Endodermal cell (in vitro differentiated cells): ENCODE data around the gene ANKS1B. TPM values are rescaled to one million over a fixed set of nuclear protein-coding genes. Genes with fewer than 3 reads are reported as not detected.

Source experiments
- DNase-seq: peaks from one replicate; pipeline ENCODE4 v3.0.0-alpha.2; 2017
- H3K27ac ChIP-seq: 2 replicates; pipeline ENCODE4 v1.5.1; 2013; ENCODE audit warnings: mild to moderate bottlenecking, low read depth, low read length, moderate library complexity
- H3K27me3 ChIP-seq: 2 replicates; pipeline ENCODE4 v1.6.1; 2013; ENCODE audit warnings: mild to moderate bottlenecking, low read length, moderate library complexity; ENCODE audit not compliant: insufficient read depth, control insufficient read depth, poor library complexity, severe bottlenecking
- H3K36me3 ChIP-seq: 2 replicates; pipeline ENCODE4 v1.7.0; 2013; ENCODE audit warnings: mild to moderate bottlenecking, low read length, moderate library complexity; ENCODE audit not compliant: control insufficient read depth, insufficient read depth
- H3K4me1 ChIP-seq: one replicate; pipeline ENCODE4 v1.7.0; 2013; ENCODE audit warnings: low read length; ENCODE audit not compliant: control insufficient read depth, insufficient read depth
- H3K4me3 ChIP-seq: 2 replicates; pipeline ENCODE4 v1.5.1; 2013; ENCODE audit warnings: mild to moderate bottlenecking, low read length, moderate library complexity
- H3K9ac ChIP-seq: 2 replicates; pipeline ENCODE4 v1.6.1; 2013; ENCODE audit warnings: mild to moderate bottlenecking, low read length, moderate library complexity; ENCODE audit not compliant: poor library complexity, severe bottlenecking; ENCODE audit errors: extremely low read depth
- H3K9me3 ChIP-seq: 2 replicates; pipeline ENCODE4 v1.6.1; 2013; ENCODE audit warnings: mild to moderate bottlenecking, low read length, moderate library complexity; ENCODE audit not compliant: control insufficient read depth
- H3K27ac Mint-ChIP-seq: 2 replicates; pipeline ENCODE4 v1.8.0; 2020; ENCODE audit warnings: mixed read lengths
- H3K27me3 Mint-ChIP-seq: 2 replicates; pipeline ENCODE4 v1.8.0; 2021; ENCODE audit warnings: mild to moderate bottlenecking, mixed read lengths; ENCODE audit not compliant: insufficient read depth
- H3K36me3 Mint-ChIP-seq: 2 replicates; pipeline ENCODE4 v1.8.0; 2020; ENCODE audit warnings: low read depth, mixed read lengths
- H3K4me1 Mint-ChIP-seq: 2 replicates; pipeline ENCODE4 v1.8.0; 2020; ENCODE audit warnings: mixed read lengths
- H3K4me3 Mint-ChIP-seq: 2 replicates; pipeline ENCODE4 v1.8.0; 2020; ENCODE audit warnings: mild to moderate bottlenecking, moderate library complexity, mixed read lengths
- H3K9me3 Mint-ChIP-seq: 2 replicates; pipeline ENCODE4 v1.8.0; 2020; ENCODE audit warnings: mild to moderate bottlenecking, mixed read lengths
- CTCF ChIP-seq: fragments of 200-600 bp; sonication (generic); conservative IDR thresholded peaks from 2 replicates; pipeline ENCODE4 v1.5.0; 2021; ENCODE audit warnings: antibody characterized with exemption, mild to moderate bottlenecking
- WGBS, 2 experiments: methylation state at CpG; one replicate each; pipeline versions ENCODE4 v1.1.5 to v1.1.7; 2013; ENCODE audit warnings: missing lambda C conversion rate in 2 of 2, mixed read lengths in 1 of 2; ENCODE audit not compliant: insufficient coverage in 1 of 2, insufficient read length in 1 of 2; 5-methylcytosine and 5-hydroxymethylcytosine counted together
- total RNA-seq, 2 donors: library from RNA; stranded (reverse); fragmentation: NEBNext Ultra II Directional in 1 of 2; extraction: Animal tissue kit (Norgen Biotek cat#: 25700) in 1 of 2; gene quantifications; 2 replicates in 1 of 2; 3 replicates in 1 of 2; pipeline ENCODE4 v1.2.1, GENCODE V29; 2021

ANKS1B gene
- total RNA-seq, 2 donors from 2014 or later: 28.5 to 65.8 TPM

- 64 to 83% methylated on average over 1 to 2 of the region's 3 CpGs for WGBS, 2 experiments
- H3K36me3 Mint-ChIP-seq: peaks cover 2% of the 10 kb centered on the region
- H3K9ac ChIP-seq: no peak overlapping the region
- H3K4me1 ChIP-seq: no peaks in the 10 kb centered on the region
- no peak overlapping the region for H3K4me3 Mint-ChIP-seq
- no peaks in the 10 kb centered on the region for H3K27me3 Mint-ChIP-seq
- H3K9me3 Mint-ChIP-seq: peaks cover 5% of the 10 kb centered on the region
- H3K4me3 ChIP-seq: no peak overlapping the region
- H3K27ac ChIP-seq: no peak overlapping the region
- no peaks in the 10 kb centered on the region for H3K9me3 ChIP-seq
- DNase-seq: peak; percentile 46
- H3K27ac Mint-ChIP-seq: no peak overlapping the region
- no peaks in the 10 kb centered on the region for H3K27me3 ChIP-seq
- peaks cover 7% of the 10 kb centered on the region for H3K4me1 Mint-ChIP-seq
- H3K36me3 ChIP-seq: no peaks in the 10 kb centered on the region
- no peak for TF ChIP-seq CTCF
These were observed 486.0 kb downstream of the ANKS1B start for GRCh38 chr12:99498756-99499155.

- WGBS, 2 experiments: 100% methylated on average over 1 of the region's 1 CpG; no CpG with 5 or more reads in 1 of the 2 experiments
- Histone ChIP-seq H3K9me3 (no peaks in the 10 kb centered on the region), H3K4me3 (no peak overlapping the region), H3K36me3 (no peaks in the 10 kb centered on the region), H3K27me3 (no peaks in the 10 kb centered on the region), H3K4me1 (no peaks in the 10 kb centered on the region), H3K9ac (no peak overlapping the region), H3K27ac (no peak overlapping the region)
- Mint-ChIP-seq H3K4me1 (peaks cover 7% of the 10 kb centered on the region), H3K27ac (no peak overlapping the region), H3K27me3 (peaks cover 7% of the 10 kb centered on the region), H3K4me3 (no peak overlapping the region), H3K36me3 (peaks cover under 1% of the 10 kb centered on the region), H3K9me3 (peaks cover 4% of the 10 kb centered on the region)
- no peak for DNase-seq
- no peak for TF ChIP-seq CTCF
These were observed 488.9 kb downstream of the ANKS1B start for GRCh38 chr12:99495799-99496198.

- H3K27me3 Mint-ChIP-seq: peaks cover 7% of the 10 kb centered on the region
These were observed 491.5 kb downstream of the ANKS1B start for GRCh38 chr12:99493197-99493596.

More at GRCh38 chr12:99493197-99493596, 491.5 kb downstream of the ANKS1B start:
- Mint-ChIP-seq H3K9me3 (peaks cover 2% of the 10 kb centered on the region), H3K4me3 (no peak overlapping the region), H3K36me3 (no peaks in the 10 kb centered on the region), H3K27ac (no peak overlapping the region), H3K4me1 (peaks cover 11% of the 10 kb centered on the region)
- Histone ChIP-seq H3K4me3 (no peak overlapping the region), H3K27me3 (no peaks in the 10 kb centered on the region), H3K36me3 (no peaks in the 10 kb centered on the region), H3K9me3 (no peaks in the 10 kb centered on the region), H3K4me1 (no peaks in the 10 kb centered on the region), H3K9ac (no peak overlapping the region), H3K27ac (no peak overlapping the region)
- no peak for DNase-seq
- WGBS, 2 experiments: 100% methylated on average over 1 of the region's 1 CpG; no CpG with 5 or more reads in 1 of the 2 experiments
- TF ChIP-seq CTCF: no peak
